Hepatocyte (in vitro differentiated cells): ENCODE measurements around the gene IRF1.

Experiments used
- CTCF ChIP-seq: fragments of 200-600 bp; sonication (generic); IDR thresholded peaks from 2 replicates; pipeline ENCODE4 v1.5.1; 2016; ENCODE audit warnings: antibody characterized with exemption, mild to moderate bottlenecking; ENCODE audit not compliant: poor library complexity
- EZH2 ChIP-seq: fragments of 200-600 bp; sonication (generic); IDR thresholded peaks from 2 replicates; pipeline ENCODE4 v1.6.1; 2016; ENCODE audit warnings: antibody characterized with exemption, mild to moderate bottlenecking, borderline replicate concordance

- TF ChIP-seq EZH2 (no peak), CTCF (no peak)
Measured at GRCh38 chr5:132463811-132464155, 26.8 kb downstream of the IRF1 start.
